ENCODE measurements around the gene CRTC3.
A peak's percentile ranks its signal among the peaks of the same experiment; 100 is the strongest.
"Not testable (repeated sequence)": the region's sequence is repeated elsewhere in the genome, so short reads cannot be mapped to it uniquely, and the experiment has no call there.

Gene CRTC3

DNA sequence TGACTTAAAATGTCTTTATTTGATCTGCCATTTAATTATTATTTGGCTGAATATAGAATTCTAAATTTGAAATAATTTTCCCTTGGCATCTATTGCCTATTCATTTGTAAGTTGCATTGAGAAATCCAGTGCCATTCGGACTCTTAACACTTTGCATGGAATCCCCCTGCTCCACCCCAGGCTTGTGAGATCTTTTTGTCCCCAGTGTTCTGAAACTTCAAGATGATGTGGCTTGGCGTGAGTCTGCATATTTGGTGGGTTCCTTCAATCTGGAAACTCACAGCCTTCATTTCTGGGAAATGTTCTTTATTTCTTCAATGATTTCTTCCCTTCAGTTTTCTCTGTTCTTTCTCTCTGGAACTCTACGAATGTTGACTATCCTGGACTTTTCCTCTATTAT is 103.6 kb downstream of the CRTC3 start:
- DNase-seq = no peak

DNA sequence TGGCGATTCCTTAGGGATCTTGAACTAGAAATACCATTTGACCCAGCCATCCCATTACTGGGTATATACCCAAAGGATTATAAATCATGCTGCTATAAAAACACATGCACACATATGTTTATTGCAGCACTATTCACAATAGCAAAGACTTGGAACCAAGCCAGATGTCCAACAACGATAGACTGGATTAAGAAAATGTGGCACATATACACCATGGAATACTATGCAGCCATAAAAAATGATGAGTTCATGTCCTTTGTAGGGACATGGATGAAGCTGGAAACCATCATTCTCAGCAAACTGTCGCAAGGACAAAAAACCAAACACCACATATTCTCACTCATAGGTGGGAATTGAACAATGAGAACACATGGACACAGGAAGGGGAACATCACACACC is 107.3 kb downstream of the CRTC3 start:
- not testable (repeated sequence) for DNase-seq

DNA sequence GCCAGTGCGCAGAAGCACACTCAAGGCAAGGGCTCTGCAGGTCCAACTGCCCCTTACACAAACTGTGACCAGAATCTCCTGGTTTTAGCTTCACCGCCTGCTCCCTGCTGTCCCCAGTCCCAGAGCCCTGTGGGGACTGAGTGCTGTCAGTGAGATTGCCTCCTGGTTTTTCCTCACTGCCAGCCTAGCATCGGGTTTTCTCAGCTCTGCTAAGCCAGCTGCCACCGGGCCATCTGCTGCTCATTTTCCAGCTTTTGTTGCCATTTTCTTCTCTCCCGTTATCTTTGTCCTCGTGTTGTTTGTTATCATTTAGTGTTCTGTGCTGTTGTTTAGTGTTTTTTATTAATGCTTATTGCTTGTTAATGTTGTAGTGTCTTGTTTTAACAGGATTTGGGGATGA is 108.0 kb downstream of the CRTC3 start:
- DNase-seq = no peak

DNA sequence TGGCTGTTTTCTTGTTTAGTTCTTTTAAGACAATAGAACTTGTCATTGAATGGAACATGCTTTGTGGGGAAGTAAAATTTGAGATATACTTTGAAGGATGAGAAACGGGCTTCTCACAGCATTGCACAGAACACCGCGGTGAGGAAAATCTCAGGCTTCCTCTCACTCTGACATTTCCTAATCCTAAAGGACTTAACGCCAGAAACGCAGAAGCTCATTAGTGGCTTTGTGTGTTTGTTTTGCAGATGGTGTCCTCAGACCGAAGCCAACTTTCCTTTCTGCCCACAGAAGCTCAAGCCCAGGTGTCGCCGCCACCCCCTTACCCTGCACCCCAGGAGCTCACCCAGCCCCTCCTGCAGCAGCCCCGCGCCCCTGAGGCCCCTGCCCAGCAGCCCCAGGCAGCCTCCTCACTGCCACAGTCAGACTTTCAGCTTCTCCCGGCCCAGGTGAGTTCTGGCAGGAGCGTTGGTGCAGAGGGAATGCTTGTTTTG is 108.5 kb downstream of the CRTC3 start:
- no peak for DNase-seq

DNA sequence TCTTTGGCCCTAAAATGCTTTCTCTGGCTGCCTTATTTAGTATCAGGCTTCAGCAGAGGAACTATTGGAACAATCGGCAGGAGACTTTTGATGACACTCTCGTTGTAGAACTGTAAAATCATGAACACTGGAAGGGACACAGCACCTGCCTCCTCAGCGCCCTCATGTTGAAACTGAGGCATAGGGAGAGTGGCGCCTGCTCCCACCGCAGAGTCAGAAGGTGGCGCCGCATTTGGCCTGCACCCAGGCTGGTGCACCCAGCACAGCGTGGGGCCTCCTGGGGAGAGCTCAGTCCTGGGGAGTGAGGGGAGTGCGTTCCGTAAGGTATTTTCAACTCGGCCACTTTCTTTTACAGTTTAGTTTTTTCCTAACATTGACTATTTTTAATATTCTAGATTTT is 109.2 kb downstream of the CRTC3 start:
- no peak for DNase-seq

DNA sequence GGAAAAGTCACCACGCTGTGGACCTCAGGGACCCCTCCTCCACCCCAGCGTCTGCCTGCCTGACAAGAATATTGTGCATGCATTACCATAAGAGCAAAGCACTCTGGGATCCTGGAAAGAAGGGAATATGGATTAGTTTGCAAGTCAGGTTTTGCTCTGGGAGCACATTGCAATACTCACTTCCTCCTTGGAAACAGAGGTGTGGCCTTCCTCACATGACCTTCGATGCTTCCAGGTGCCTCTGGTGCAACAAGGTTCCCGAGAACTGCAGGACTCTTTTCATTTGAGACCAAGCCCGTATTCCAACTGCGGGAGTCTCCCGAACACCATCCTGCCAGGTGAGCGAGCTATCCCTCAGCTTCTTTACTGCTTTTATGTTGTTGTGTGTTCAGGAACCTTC is 111.1 kb downstream of the CRTC3 start:
- DNase-seq = no peak

DNA sequence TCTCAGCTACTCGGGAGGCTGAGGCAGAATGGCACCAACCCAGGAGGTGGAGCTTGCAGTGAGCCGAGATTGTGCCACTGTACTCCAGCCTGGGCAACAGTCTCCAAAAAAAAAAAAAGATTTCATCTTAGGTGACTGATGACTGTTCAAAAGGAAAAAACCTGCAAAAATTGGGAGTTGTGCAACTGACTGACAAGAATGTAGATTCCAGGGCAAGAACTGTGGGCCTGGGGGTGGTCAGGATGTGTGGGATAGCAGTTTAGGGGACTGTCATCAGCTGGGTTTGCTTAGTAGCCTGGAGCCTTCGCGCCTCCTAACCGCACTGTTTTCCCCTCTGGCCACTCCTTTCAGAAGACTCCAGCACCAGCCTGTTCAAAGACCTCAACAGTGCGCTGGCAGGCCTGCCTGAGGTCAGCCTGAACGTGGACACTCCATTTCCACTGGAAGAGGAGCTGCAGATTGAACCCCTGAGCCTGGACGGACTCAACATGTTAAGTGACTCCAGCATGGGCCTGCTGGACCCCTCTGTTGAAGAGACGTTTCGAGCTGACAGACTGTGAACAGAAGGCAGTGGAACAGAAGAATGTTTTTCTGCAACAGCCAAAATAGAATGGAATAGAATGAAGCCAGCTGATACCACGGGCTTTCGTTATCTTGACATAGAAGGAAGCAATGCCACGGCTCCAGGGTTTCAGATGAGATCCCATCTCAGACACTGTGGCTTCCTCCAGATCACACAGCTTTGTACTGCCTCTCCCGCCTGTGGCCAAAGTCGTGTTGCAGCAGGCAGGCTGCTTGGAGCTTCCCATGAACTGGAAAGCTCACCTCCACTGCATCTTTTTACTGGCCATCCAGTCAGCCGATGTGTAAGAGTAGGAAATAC is 112.1 kb downstream of the CRTC3 start:
- DNase-seq = no peak

DNA sequence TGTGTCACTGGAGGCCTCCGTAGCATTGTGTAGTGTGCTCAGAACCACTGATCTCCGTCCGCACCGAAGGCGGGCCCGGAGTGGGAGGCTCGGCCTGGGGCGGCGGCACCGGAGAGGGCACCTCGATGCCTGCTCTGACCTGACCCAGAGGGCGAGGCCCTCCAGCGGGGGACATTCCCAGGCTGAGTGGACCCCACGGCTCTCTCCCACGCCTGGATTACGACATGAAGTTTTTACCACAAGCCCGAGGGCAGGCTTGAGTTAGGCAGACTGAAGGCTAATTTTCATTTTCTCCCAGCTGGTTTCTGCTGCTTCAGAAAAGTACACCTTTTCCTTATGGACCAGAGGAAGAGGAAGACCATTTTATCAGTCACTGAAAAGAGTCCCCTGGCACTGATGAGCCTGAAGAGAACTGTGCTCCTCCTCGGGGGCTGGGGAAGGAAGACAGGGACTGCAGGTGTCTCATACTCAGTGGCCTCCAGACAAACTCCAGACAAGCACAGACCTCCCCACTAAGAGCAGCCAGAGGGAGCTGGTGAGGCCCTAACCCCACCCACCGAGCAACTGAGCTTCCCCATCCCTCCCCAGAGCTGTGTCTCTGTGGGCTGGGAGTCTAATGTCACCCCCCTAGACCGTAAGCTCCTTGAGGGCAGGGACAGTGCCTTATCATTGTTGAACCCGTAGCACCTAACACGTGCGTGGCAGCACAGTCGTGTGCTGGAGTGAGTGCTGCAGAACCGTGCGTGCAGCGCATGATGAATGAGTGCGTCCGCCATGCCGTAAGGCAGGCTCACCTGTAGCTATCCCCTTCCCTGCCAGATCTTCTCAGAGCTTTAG is 113.0 kb downstream of the CRTC3 start:
- no peak for DNase-seq

DNA sequence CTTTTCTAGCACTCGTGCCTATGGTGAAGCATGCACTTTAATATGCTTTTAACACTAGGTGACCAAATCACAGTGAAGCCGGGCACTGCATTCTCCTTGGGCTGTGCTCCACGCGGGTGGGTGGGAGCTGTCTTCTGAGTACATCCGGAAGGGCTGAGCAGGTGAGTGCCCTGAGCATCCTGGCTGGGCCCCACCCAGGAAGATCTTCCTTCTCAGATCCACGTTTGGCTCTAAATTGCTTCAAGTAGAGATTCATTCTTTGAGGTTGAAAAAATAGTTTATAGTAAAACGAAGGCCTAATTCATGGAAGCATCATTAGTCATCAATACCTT is 113.5 kb downstream of the CRTC3 start:
- no peak for DNase-seq

DNA sequence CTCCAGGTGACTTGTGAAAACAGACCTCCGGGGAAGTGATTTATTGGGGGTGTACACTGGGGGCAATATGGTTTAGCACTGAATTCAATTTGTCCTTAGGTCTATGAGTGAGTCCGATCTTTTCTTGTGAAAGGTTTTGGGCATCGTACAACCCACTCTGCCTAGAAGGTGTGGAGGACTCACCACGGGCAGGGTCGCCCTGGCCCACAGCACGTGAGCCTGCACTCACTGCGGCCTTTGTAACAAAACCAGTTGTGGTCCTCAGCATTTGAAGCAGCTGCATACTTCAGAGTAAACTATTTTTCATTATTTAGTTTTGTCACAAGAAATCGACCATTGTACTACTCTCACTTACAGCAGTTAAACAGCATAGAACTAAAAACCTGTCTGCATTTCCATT is 114.8 kb downstream of the CRTC3 start:
- DNase-seq = no peak

DNA sequence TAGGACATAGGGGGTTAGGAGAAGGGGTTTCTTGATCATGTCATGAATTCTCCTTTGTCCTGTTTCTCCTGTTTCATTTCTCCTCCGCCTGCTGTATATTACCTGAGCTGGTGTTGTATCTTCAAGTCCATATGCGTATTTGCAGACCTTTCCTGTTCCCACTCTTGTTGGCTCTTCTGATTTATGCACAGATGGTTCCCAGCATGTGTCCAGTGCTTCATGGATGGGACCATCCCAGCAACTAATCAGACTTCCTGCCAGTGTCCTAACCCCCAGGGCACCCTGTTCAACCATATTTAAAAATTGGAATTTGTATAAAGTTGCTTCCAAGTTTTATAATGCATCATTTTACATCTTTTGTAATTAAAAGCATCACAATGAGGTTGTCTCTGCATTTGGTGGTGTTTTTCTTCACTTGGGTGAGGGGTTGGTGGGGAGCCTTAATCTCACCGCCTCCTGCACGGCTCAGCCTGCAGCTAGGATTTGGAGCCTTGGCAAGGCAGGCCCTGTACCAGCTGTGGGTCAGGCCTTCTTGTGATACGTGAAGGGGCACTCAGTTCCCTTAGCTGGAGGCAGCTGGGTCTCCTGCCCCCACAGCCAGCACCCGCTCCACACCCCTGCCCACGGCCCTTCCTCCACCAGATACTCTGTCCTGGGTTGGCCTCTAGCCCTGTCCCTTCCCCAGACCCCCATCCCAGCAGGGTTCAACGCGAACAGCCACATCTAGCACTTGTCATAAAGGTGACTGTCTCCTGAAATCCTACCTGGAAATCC is 115.4 kb downstream of the CRTC3 start:
- DNase-seq = no peak

DNA sequence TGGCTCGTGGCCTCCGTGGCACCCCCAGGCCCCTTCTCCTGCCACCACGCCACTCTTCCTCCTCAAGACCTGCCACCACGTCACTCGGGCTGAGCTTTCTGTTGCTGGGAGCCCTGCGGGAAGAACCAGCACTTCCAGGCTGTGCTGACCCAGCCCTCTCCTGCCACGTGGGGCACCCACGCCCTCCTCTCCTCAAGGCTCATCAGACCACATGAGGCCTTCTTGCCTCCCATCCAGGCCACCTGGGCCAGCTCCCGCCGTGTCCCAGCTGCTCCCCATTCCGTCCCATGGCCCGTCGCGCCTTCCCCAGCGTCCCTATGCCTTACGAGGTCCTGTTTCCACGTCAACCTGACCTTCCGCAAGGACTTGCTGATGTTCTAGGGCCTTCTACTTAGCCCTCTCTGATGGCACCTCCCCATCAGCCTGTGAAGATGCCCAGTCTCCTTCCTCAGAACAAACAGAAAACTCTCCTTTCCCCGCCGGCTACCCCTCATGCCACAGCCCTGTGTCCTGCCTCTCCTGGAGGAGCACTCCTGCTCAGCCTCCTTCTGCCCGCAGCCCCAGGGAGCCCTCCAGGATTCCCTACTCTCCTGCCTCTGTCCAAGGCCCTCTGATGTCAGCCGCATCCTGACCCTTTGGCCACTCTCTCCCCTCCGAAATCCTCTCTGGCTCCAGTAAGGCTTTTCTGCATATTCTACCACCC is 116.3 kb downstream of the CRTC3 start:
- no peak for DNase-seq

DNA sequence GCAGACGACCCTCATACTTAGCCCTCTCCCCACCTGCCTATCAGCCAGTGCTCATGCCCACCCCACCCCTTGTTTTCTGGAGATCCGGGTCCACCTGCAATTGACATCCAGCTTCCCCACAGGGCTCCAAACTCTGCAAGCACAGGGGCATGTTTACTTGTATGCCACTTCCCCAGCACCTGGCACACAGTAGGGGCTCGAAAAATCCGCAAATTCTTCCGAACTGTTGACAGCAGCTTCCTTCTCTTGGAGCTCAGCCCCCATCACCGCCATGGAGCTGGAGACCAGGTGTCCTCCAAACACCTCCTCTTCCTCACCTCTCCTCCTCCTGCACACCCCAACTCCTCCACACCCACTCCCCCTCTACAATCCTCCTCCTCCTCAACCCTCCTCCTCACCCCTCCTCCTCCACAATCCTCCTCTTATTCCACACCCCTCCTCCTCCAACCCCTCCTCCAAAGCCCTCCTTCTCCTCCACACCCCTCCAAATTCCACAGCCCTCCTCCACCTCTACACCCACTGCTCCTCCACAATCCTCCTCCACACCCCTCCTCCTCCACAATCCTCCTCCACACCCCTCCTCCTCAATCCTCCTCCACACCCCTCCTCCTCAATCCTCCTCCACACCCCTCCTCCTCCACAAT is 117.1 kb downstream of the CRTC3 start:
- no peak for DNase-seq

DNA sequence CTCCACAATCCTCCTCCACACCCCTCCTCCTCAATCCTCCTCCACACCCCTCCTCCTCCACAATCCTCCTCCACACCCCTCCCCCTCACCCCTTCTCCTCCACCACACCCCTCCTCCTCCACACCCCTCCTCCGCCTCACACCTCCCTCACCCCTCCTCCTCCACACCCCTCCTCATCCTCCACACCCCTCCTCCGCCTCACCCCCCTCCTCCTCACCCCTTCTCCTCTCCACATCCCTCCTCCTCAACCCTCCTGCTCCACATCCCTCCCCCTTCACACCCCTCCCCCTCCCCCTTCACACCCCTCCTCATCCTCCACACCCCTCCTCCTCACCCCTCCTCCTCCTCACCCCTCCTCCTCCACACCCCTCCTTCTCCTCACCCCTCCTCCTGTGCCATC is 117.6 kb downstream of the CRTC3 start:
- no peak for DNase-seq

DNA sequence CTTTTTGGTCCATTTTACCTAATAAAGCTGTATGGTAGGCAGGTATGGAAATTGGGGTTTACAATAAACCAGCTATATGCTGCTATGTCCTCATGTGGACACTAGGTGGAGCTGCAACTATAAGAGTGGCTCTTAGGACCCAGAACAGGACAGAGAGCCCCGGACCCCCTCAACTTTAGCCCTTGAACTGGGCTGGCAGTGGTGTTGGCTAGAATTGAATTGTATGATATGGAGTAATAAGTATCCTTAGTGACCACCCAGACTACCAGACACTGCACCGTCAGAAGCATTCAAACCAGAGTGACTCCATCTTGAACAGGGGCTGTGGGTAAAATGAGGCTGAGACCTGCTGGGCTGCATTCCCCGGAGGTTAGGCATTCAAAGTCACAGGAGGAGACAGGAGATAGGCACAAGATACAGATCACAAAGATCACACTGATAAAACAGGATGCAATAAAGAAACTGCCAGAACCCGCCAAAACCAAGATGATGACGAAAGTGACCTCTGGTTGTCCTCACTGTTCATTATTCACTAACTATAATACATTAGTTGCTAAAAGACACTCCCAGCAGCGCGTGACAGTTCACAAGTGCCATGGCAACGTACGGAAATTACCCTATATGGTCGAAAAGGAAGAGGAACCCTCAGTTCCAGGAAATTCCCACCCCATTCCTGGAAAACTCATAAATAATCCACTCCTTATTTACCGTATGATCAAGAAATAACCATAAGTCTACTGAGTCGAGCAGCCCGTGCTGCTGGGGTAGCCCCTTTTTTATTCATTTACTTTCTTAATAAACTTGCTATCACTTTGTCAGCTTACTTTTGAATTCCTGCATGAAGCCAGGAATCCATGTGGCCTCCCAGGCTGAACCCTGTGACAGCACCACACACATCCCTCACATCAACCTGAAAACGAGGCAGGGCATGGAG is 118.7 kb downstream of the CRTC3 start:
- peak; percentile 42 for DNase-seq

DNA sequence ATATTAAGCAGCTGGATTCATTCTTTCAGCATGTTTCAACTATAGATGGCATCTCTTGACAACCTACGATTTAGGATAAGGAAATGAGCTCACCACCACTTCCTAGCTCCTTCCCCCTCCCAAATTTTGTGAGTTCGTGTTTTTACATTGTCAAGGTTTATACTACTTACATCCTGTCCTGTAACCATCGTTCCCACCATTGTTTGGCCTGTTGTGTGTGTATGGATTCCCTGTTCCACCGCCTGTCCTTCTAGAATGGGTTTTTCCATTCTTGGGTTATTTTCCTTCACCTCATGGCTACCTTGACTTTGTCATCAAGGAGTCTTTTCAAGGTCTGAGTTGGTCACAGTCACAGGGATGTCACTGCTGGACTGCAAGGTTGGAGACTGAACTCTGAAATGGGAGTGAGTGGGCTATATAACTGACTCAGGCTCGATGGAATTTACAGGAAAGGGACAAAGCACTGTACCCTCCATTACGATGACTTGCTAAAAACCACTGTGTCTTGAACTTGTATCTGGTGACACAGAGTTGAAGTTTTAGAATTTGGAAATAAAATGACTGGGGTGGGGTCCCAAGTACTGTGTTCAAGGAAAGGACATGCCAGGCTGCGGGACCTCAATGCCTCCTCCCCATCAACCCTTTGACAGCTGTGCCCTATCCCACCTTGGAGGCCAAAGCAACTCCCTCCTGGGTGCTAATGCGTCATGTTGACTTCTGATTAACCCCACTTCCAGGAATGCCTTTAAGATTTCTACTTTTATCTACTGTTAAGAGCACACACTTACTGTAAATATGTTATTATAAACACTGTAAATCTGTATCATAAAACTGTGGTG is 120.6 kb downstream of the CRTC3 start:
- DNase-seq = peak; percentile 50

DNA sequence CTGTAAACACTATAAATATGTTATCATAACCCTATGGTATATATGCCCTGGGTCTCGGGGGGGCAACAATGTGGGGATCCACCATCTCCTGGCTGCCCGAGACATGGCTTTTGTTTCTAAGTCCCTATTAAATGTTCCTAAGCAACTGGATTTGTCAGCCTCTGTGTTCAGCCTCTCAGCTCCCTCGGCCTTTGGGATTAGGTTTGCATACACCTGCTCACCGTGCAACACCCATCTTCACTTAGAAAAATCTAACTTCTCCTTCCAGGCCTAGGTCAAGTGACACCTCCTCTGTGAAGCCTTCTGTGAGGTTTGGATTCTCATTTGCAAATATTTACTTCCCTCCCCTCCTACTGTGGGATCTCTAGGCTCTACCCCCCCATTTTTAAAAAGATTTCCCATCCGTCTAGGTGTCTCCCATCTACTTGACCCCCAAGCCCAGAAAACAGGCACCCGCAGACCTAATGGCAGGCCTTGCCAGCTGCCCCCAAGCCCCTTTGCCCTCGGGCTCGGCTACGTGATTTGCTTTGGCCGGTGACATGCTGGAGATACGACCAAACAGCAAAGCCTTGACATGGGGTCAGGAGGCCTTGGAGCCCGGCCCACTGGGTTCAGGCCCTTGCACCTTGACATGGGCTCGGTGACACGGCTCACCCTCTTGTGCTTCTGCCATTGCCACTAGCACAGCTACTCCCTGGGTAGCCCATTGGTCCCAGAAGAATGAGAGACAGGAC is 121.4 kb downstream of the CRTC3 start:
- no peak for DNase-seq

DNA sequence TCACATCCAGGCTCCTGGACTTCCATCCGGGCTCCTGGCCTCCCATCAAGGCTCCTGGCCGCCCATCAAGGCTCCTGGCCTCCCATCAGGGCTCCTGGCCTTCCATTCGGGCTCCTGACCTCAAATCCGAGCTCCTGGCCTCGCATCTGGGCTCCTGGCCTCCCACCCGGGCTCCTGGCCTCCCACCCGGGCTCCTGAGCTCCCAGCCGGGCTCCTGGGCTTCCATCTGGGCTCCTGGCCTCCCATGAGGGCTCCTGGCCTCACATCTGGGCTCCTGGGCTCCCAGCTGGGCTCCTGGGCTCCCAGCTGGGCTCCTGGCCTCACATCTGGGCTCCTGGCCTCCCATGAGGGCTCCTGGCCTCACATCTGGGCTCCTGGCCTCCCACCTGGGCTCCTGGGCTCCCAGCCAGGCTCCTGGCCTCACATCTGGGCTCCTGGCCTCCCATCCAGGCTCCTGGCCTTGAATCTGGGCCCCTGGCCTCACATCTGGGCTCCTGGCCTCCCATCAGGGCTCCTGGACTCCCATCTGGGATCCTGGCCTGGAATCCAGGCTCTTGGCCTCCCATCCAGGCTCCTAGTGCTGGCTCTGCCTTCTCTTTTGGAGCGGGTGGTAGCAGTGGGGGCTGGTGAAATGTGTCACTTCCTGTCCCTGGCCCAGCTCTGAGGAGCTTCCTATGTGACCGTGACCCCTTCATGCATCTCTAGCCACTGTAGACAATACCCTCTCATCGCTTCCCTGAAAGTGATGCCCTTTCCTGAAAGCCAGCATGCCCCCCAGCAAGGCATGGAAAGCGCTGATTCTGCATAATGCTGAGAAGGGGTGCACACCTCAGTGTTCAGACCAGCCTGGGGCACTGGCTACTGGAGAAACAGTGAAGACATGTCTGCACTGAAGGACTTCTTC is 124.8 kb downstream of the CRTC3 start:
- no peak for DNase-seq

All from GDM1 (cell line).